Upper lobe of right lung (tissue), 1 donor: ENCODE data around the gene TRPM2. TPM values are rescaled to one million over a fixed set of nuclear protein-coding genes. Genes with fewer than 3 reads are reported as not detected.

ENCODE experiments used
- ATAC-seq: fragments of 200-7000 bp; cut with Tn5 transposase; one replicate; pipeline ENCODE4 v1.9.1; 2020; ENCODE audit warnings: mild to moderate bottlenecking, moderate library complexity
- DNase-seq: peaks from one replicate; pipeline ENCODE4 v3.0.0-alpha.2; 2020
- H3K27ac ChIP-seq: fragments of 200-600 bp; one replicate; pipeline ENCODE4 v1.8.0; 2022
- H3K27me3 ChIP-seq: fragments of 200-600 bp; one replicate; pipeline ENCODE4 v1.8.0; 2022; ENCODE audit warnings: mild to moderate bottlenecking
- H3K36me3 ChIP-seq: fragments of 200-600 bp; one replicate; pipeline ENCODE4 v1.8.0; 2022
- H3K4me1 ChIP-seq: fragments of 200-600 bp; one replicate; pipeline ENCODE4 v1.8.0; 2022
- H3K4me3 ChIP-seq: fragments of 200-600 bp; one replicate; pipeline ENCODE4 v1.8.0; 2022; ENCODE audit warnings: mild to moderate bottlenecking
- H3K9me3 ChIP-seq: fragments of 200-600 bp; one replicate; pipeline ENCODE4 v1.8.0; 2022
- intact Hi-C: fragments of 100-400 bp; cut with DNase I; formaldehyde crosslinking; loops from one replicate; pipeline ENCODE4 v1.11.0; 2022
- total RNA-seq: library from RNA; stranded (reverse); fragmentation: NEBNext Ultra II Directional; extraction: Animal tissue kit (Norgen Biotek cat#: 25700); gene quantifications from one replicate; pipeline ENCODE4 v1.2.1, GENCODE V29; 2021
- TF ChIP-seq, protein P1 (sequence below): fragments of 200-600 bp; IDR thresholded peaks from one replicate; pipeline ENCODE4 v1.8.0; 2022; ENCODE audit warnings: antibody characterized with exemption
- donor health status: DM: no; HTN: yes; CAD: no; lungs with severe emphysema.

TRPM2 gene
- total RNA-seq, 1 donor from 2014 or later = 10.0 TPM

GRCh38 chr21:44458971-44459711 is 105.7 kb downstream of the TRPM2 start:
- Histone ChIP-seq H3K27ac (no peak overlapping the region), H3K36me3 (no peaks in the 10 kb centered on the region), H3K4me3 (no peak overlapping the region), H3K4me1 (peaks cover 6% of the 10 kb centered on the region), H3K9me3 (no peaks in the 10 kb centered on the region), H3K27me3 (no peaks in the 10 kb centered on the region)
- intact Hi-C loops = no loop called here
- TF ChIP-seq, protein P1, sequence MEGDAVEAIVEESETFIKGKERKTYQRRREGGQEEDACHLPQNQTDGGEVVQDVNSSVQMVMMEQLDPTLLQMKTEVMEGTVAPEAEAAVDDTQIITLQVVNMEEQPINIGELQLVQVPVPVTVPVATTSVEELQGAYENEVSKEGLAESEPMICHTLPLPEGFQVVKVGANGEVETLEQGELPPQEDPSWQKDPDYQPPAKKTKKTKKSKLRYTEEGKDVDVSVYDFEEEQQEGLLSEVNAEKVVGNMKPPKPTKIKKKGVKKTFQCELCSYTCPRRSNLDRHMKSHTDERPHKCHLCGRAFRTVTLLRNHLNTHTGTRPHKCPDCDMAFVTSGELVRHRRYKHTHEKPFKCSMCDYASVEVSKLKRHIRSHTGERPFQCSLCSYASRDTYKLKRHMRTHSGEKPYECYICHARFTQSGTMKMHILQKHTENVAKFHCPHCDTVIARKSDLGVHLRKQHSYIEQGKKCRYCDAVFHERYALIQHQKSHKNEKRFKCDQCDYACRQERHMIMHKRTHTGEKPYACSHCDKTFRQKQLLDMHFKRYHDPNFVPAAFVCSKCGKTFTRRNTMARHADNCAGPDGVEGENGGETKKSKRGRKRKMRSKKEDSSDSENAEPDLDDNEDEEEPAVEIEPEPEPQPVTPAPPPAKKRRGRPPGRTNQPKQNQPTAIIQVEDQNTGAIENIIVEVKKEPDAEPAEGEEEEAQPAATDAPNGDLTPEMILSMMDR = no peak
- ATAC-seq (no peak), DNase-seq (peak; percentile 58)

- ATAC-seq (no peak), DNase-seq (no peak)
- TF ChIP-seq, protein P1 = no peak
- no peak overlapping the region for H3K27ac ChIP-seq
- H3K27me3 ChIP-seq = no peaks in the 10 kb centered on the region
- no peaks in the 10 kb centered on the region for H3K9me3 ChIP-seq
- H3K4me1 ChIP-seq = peaks cover 6% of the 10 kb centered on the region
- intact Hi-C loops = no loop called here
- no peak overlapping the region for H3K4me3 ChIP-seq
- H3K36me3 ChIP-seq = no peaks in the 10 kb centered on the region
These were observed 106.5 kb downstream of the TRPM2 start for GRCh38 chr21:44459712-44460440.

- intact Hi-C loops = no loop called here
- Histone ChIP-seq H3K4me3 (no peak overlapping the region), H3K36me3 (no peaks in the 10 kb centered on the region), H3K9me3 (no peaks in the 10 kb centered on the region), H3K27ac (no peak overlapping the region), H3K27me3 (no peaks in the 10 kb centered on the region), H3K4me1 (peaks cover 6% of the 10 kb centered on the region)
- DNase-seq (no peak), ATAC-seq (no peak)
- TF ChIP-seq, protein P1 = no peak
These were observed 107.0 kb downstream of the TRPM2 start for GRCh38 chr21:44460441-44460755.

GRCh38 chr21:44461005-44461404 is 107.6 kb downstream of the TRPM2 start:
- intact Hi-C loops = no loop called here

GRCh38 chr21:44461464-44462001 is 108.1 kb downstream of the TRPM2 start:
- Histone ChIP-seq H3K9me3 (no peaks in the 10 kb centered on the region), H3K36me3 (no peaks in the 10 kb centered on the region), H3K27me3 (no peaks in the 10 kb centered on the region), H3K4me3 (no peak overlapping the region), H3K4me1 (no peaks in the 10 kb centered on the region), H3K27ac (no peak overlapping the region)
- ATAC-seq = peak; percentile 18
- no peak for DNase-seq
- TF ChIP-seq, protein P1 = peak; percentile 24
- intact Hi-C loops = no loop called here

More at GRCh38 chr21:44461005-44461404, 107.6 kb downstream of the TRPM2 start:
- Histone ChIP-seq H3K36me3 (no peaks in the 10 kb centered on the region), H3K27me3 (no peaks in the 10 kb centered on the region), H3K4me3 (no peak overlapping the region), H3K27ac (no peak overlapping the region), H3K9me3 (no peaks in the 10 kb centered on the region), H3K4me1 (peaks cover 3% of the 10 kb centered on the region)
- TF ChIP-seq, protein P1 = no peak
- DNase-seq (no peak), ATAC-seq (no peak)
